ENCODE data around the gene WT1. TPM values are rescaled to one million over a fixed set of nuclear protein-coding genes. Genes with fewer than 3 reads are reported as not detected.

The WT1 gene
- total and polyA plus RNA-seq, 2 experiments from 2014 or later = not detected

DNA sequence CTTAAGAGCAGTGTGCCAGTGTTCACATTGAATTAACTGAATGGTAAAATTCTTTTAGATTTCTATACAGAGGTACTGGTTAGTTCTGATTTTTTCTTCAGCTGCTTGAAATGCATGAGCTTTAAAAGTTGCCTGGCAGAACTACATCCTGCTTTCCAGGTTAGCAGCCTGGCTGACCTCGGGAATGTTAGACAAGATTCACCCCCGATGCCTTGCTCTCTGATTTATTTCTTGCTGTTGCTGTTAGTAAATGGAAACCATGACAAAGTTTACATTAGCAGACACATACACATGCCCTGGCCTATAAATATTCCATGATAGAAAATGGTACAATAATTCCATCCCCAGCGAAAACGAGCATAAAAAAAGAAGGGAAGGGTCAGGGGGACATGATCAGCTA, 47.0 kb downstream of the WT1 start:
- Histone ChIP-seq H4K20me1 (ENCODE audit: insufficient read depth) (no peaks in the 10 kb centered on the region), H3K4me3 (no peak overlapping the region), H3K27me3 (replicated peaks; ENCODE audit: insufficient read depth) (peaks cover 45% of the 10 kb centered on the region), H3K27ac (no peak overlapping the region), H3K36me3 (ENCODE audit: low read depth) (no peaks in the 10 kb centered on the region), H3K4me1 (ENCODE audit: insufficient read depth) (0 out of 2 replicates have a peak, but pooled peaks cover 3% of the 10 kb centered on the region), H3K4me2 (ENCODE audit: unreplicated experiment) (no peak overlapping the region), H3K9ac (no peak overlapping the region), H3K79me2 (ENCODE audit: insufficient read depth) (no peaks in the 10 kb centered on the region), H3K9me3 (ENCODE audit: low read depth) (no peaks in the 10 kb centered on the region), H3K9me2 (ENCODE audit: insufficient read depth) (no peaks in the 10 kb centered on the region), H2AFZ (no peak overlapping the region), H3F3A (ENCODE audit: insufficient read depth) (no peaks in the 10 kb centered on the region)
- in situ Hi-C loops (cut with MboI) = no loop called here
- TF ChIP-seq EZH2phosphoT487 (IDR thresholded peaks at IDR 0.05; ENCODE audit: insufficient read depth, low read depth) (no peak), EZH2 (IDR thresholded peaks at IDR 0.05; ENCODE audit: insufficient read depth, poor library complexity, severe bottlenecking) (no peak)
- WGBS, 2 experiments (ENCODE audit: low coverage in 1 of 2, low lambda C conversion rate in 2 of 2, missing lambda C conversion rate in 2 of 2) = 16 to 18% methylated on average over 4 of the region's 4 CpGs
- no peak for DNase-seq

- H3F3A ChIP-seq (ENCODE audit: insufficient read depth) = no peaks in the 10 kb centered on the region
- peaks cover 45% of the 10 kb centered on the region for H3K27me3 ChIP-seq (replicated peaks; ENCODE audit: insufficient read depth)
- H4K20me1 ChIP-seq (ENCODE audit: insufficient read depth) = no peaks in the 10 kb centered on the region
- H2AFZ ChIP-seq = no peak overlapping the region
- no peaks in the 10 kb centered on the region for H3K79me2 ChIP-seq (ENCODE audit: insufficient read depth)
- H3K36me3 ChIP-seq (ENCODE audit: low read depth) = no peaks in the 10 kb centered on the region
- no peak overlapping the region for H3K4me2 ChIP-seq (ENCODE audit: unreplicated experiment)
- H3K9me2 ChIP-seq (ENCODE audit: insufficient read depth) = no peaks in the 10 kb centered on the region
- WGBS, 2 experiments (ENCODE audit: low coverage in 1 of 2, low lambda C conversion rate in 2 of 2, missing lambda C conversion rate in 2 of 2) = 33 to 53% methylated on average over 4 of the region's 4 CpGs
- no peak for DNase-seq
- no peak overlapping the region for H3K4me3 ChIP-seq
- H3K4me1 ChIP-seq (ENCODE audit: insufficient read depth) = 0 out of 2 replicates have a peak, but pooled peaks cover 3% of the 10 kb centered on the region
- H3K9ac ChIP-seq = no peak overlapping the region
- no peaks in the 10 kb centered on the region for H3K9me3 ChIP-seq (ENCODE audit: low read depth)
- no peak for TF ChIP-seq EZH2phosphoT487 (IDR thresholded peaks at IDR 0.05; ENCODE audit: insufficient read depth, low read depth)
- TF ChIP-seq EZH2 (IDR thresholded peaks at IDR 0.05; ENCODE audit: insufficient read depth, poor library complexity, severe bottlenecking) = no peak
- H3K27ac ChIP-seq = no peak overlapping the region
- in situ Hi-C loops (cut with MboI) = no loop called here
Observed at GRCh38 chr11:32387411-32387810, 47.9 kb downstream of the WT1 start.

DNA sequence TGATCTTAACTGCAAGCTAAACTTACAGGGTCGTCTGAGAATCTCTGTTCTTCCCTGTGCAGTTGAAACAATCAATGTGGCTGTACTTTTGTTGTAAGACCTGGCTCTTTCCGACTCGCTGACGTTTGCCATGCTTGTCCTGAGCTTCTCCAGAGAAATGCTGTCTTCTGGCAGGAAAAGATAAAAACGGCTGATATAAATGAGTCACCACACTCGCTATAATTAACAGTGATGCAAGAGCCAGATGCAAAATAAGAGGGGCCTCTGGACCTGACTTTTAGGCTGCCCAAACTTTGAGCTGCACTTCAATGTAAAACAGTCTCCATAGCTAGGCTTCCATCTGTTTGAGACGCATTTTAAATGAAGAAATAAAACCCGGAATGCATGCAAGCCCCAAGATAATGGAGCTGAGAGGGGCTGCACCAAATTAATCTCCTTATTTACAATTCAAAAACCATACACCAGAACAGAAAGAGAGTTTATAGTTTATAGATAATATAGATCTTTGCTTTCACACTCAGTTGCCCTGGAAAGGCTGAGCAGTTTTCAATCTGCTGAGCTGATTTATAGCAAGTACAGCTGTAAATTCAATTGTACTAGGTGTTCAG, 48.5 kb downstream of the WT1 start:
- Histone ChIP-seq H3K4me3 (no peak overlapping the region), H3K9me3 (ENCODE audit: low read depth) (no peaks in the 10 kb centered on the region), H3K4me1 (ENCODE audit: insufficient read depth) (0 out of 2 replicates have a peak, but pooled peaks cover 3% of the 10 kb centered on the region), H3K9me2 (ENCODE audit: insufficient read depth) (no peaks in the 10 kb centered on the region), H3K27me3 (replicated peaks; ENCODE audit: insufficient read depth) (peaks cover 43% of the 10 kb centered on the region), H3K27ac (no peak overlapping the region), H3K4me2 (ENCODE audit: unreplicated experiment) (no peak overlapping the region), H3K9ac (no peak overlapping the region), H3K79me2 (ENCODE audit: insufficient read depth) (no peaks in the 10 kb centered on the region), H3F3A (ENCODE audit: insufficient read depth) (no peaks in the 10 kb centered on the region), H3K36me3 (ENCODE audit: low read depth) (no peaks in the 10 kb centered on the region), H2AFZ (no peak overlapping the region), H4K20me1 (ENCODE audit: insufficient read depth) (no peaks in the 10 kb centered on the region)
- in situ Hi-C loops (cut with MboI) = no loop called here
- TF ChIP-seq EZH2 (IDR thresholded peaks at IDR 0.05; ENCODE audit: insufficient read depth, poor library complexity, severe bottlenecking) (no peak), EZH2phosphoT487 (IDR thresholded peaks at IDR 0.05; ENCODE audit: insufficient read depth, low read depth) (no peak)
- 4 to 8% methylated on average over 8 of the region's 8 CpGs for WGBS, 2 experiments (ENCODE audit: low coverage in 1 of 2, low lambda C conversion rate in 2 of 2, missing lambda C conversion rate in 2 of 2)
- peak; percentile 35 for DNase-seq

GRCh38 chr11:32385998-32386397, 49.3 kb downstream of the WT1 start:
- Histone ChIP-seq H3K4me1 (ENCODE audit: insufficient read depth) (0 out of 2 replicates have a peak, but pooled peaks cover 3% of the 10 kb centered on the region), H3K27me3 (replicated peaks; ENCODE audit: insufficient read depth) (peaks cover 42% of the 10 kb centered on the region), H3K4me3 (no peak overlapping the region), H3K36me3 (ENCODE audit: low read depth) (no peaks in the 10 kb centered on the region), H2AFZ (no peak overlapping the region), H3K9me3 (ENCODE audit: low read depth) (no peaks in the 10 kb centered on the region), H3K4me2 (ENCODE audit: unreplicated experiment) (no peak overlapping the region), H3K9ac (no peak overlapping the region), H3F3A (ENCODE audit: insufficient read depth) (no peaks in the 10 kb centered on the region), H4K20me1 (ENCODE audit: insufficient read depth) (no peaks in the 10 kb centered on the region), H3K27ac (no peak overlapping the region), H3K9me2 (ENCODE audit: insufficient read depth) (no peaks in the 10 kb centered on the region), H3K79me2 (ENCODE audit: insufficient read depth) (no peaks in the 10 kb centered on the region)
- DNase-seq = peak; percentile 53
- in situ Hi-C loops (cut with MboI) = no loop called here
- TF ChIP-seq EZH2phosphoT487 (IDR thresholded peaks at IDR 0.05; ENCODE audit: insufficient read depth, low read depth) (no peak), EZH2 (IDR thresholded peaks at IDR 0.05; ENCODE audit: insufficient read depth, poor library complexity, severe bottlenecking) (no peak)
- 0 to 2% methylated on average over 2 of the region's 2 CpGs for WGBS, 2 experiments (ENCODE audit: low coverage in 1 of 2, low lambda C conversion rate in 2 of 2, missing lambda C conversion rate in 2 of 2)
